Upper lobe of left lung (tissue), 4 donors: ENCODE results near the gene SLC9B1.

Experiments
- POLR2A ChIP-seq, 4 donors: fragments of 450-650 bp; IDR thresholded peaks; one replicate each; pipeline ENCODE4 v1.5.1; 2016 to 2017; ENCODE audit warnings: antibody characterized with exemption in 4 of 4, mild to moderate bottlenecking in 2 of 4
- POLR2AphosphoS5 ChIP-seq, 2 donors: sonication (generic); formaldehyde crosslinking; IDR thresholded peaks; one replicate each; pipeline ENCODE4 v1.5.1; 2017; ENCODE audit warnings: antibody characterized with exemption in 2 of 2
- TF ChIP-seq, protein P1 (sequence below), 6 experiments: fragments of 450-650 bp in 4 of 6; fragments of 200-600 bp in 2 of 6; sonication (generic) in 2 of 6; IDR thresholded peaks; one replicate each; pipeline ENCODE4 v1.5.1; 2016 to 2019; ENCODE audit warnings: antibody characterized with exemption in 6 of 6

- TF ChIP-seq, protein P1, sequence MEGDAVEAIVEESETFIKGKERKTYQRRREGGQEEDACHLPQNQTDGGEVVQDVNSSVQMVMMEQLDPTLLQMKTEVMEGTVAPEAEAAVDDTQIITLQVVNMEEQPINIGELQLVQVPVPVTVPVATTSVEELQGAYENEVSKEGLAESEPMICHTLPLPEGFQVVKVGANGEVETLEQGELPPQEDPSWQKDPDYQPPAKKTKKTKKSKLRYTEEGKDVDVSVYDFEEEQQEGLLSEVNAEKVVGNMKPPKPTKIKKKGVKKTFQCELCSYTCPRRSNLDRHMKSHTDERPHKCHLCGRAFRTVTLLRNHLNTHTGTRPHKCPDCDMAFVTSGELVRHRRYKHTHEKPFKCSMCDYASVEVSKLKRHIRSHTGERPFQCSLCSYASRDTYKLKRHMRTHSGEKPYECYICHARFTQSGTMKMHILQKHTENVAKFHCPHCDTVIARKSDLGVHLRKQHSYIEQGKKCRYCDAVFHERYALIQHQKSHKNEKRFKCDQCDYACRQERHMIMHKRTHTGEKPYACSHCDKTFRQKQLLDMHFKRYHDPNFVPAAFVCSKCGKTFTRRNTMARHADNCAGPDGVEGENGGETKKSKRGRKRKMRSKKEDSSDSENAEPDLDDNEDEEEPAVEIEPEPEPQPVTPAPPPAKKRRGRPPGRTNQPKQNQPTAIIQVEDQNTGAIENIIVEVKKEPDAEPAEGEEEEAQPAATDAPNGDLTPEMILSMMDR (IDR thresholded peaks at IDR 0.05), result no peak
- no peak for TF ChIP-seq POLR2A (IDR thresholded peaks at IDR 0.05)
- TF ChIP-seq POLR2AphosphoS5 (IDR thresholded peaks at IDR 0.05), result no peak
Measured at GRCh38 chr4:102871772-102872171, 147.7 kb downstream of the SLC9B1 start.
